ENCODE data around the gene FBXW11.
"Not testable (repeated sequence)": the region's sequence is repeated elsewhere in the genome, so short reads cannot be mapped to it uniquely, and the experiment has no call there.

DNA sequence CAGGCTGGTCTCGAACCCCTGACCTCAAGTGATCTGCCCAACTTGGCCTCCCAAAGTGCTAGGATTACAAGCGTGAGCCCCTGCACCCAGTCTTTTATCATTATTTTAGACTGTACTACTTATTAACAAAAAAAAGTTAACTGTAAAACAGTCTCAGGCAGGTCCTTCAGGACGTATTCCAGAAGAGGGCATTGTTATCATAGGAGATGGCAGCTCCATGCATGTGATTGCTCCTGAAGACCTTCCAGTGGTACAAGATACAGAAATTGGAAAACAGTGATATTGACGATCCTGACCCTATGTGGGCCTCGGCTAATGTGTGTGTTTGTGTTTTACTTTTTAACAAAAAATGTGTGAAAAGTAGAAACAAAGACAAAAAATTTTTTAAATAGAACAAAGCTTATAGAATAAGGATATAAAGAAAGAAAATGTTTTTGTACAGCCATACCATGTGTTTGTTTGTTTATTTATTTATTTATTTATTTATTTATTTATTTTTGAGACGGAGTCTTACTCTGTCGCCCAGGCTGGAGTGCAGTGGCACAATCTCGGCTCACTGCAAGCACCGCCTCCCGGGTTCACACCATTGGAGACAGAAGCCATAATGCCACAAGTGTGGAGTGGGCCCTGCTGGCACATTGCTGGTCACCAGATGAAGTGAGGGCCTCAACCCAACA is 13.8 kb upstream of the FBXW11 start:
- not testable (repeated sequence) for TF ChIP-seq POLR2AphosphoS5 (IDR thresholded peaks at IDR 0.05; ENCODE audit: low read depth, low read length); POLR2A (IDR thresholded peaks at IDR 0.05; ENCODE audit: low read depth, low read length); TAF1 (IDR thresholded peaks at IDR 0.05; ENCODE audit: borderline replicate concordance, low read depth, low read length)

All from GM12892 (cell line).